ENCODE data around the gene ADGB.

- TF ChIP-seq THAP7 (CRISPR knock-in tag; IDR thresholded peaks at IDR 0.05) (no peak), NR4A1 (CRISPR knock-in tag; IDR thresholded peaks at IDR 0.05) (no peak), NR4A1 (tag; IDR thresholded peaks at IDR 0.05) (no peak)
These were observed 183.1 kb downstream of the ADGB start for GRCh38 chr6:146781836-146782235.
